ENCODE data around the gene SORBS2. TPM values are rescaled to one million over a fixed set of nuclear protein-coding genes. Genes with fewer than 3 reads are reported as not detected.

Gene SORBS2
- total RNA-seq, 1 experiment from 2014 or later: 9.7 TPM

DNA sequence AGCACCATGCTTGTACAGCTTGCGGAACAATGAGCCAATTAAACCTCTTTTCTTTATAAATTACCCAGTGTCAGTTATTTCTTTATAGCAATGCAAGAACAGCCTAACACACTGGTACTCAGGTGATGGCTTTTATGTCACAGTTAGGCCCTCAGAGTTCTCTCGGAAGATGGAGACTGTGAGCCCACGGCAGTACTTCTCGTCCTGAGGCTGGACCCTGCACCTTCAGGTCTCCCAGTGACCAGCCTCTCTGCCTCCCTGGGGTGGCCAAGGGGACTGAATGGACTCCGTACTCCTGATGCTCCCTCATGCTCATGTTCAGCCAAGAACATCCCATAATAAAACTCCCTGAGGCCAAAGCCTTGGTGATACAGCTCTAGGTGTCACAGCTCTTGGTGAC lies 251.7 kb downstream of the SORBS2 start:
- Histone ChIP-seq H3K27ac (ENCODE audit: insufficient read length, low read depth, low read length) (no peak overlapping the region), H3K4ac (ENCODE audit: low read depth, low read length) (no peak overlapping the region)
- H3K9me3 Mint-ChIP-seq: peaks cover 9 to 12% of the 10 kb centered on the region in 2 experiments; a peak in 3 of 5 replicates

More for the DNA sequence above, 251.7 kb downstream of the SORBS2 start:
- H3K14ac ChIP-seq (ENCODE audit: insufficient read depth, low read length): no peak overlapping the region
- H3K9me3 ChIP-seq (ENCODE audit: control insufficient read depth, low read depth, low read length): no peaks in the 10 kb centered on the region
- H4K8ac ChIP-seq (replicated peaks; ENCODE audit: insufficient read length, low read depth, low read length): no peak overlapping the region
- no peaks in the 10 kb centered on the region for H3K79me1 ChIP-seq (ENCODE audit: insufficient read depth, low read depth, low read length, poor library complexity, severe bottlenecking)
- no peaks in the 10 kb centered on the region for H4K20me1 ChIP-seq (ENCODE audit: control insufficient read depth, insufficient read depth, insufficient read length)
- H2BK5ac ChIP-seq (ENCODE audit: insufficient read length, low read length): no peak overlapping the region
- no peak overlapping the region for H3K18ac ChIP-seq (ENCODE audit: insufficient read length, low read depth, low read length)
- Mint-ChIP-seq H3K27me3 (ENCODE audit: low read depth) (peaks cover 3% of the 10 kb centered on the region; the same call in 1 of the 2 replicates), H3K4me3 (no peak overlapping the region), H3K27ac (peak overlapping the region in 2 of 3 experiments; percentile 59 to 89; a peak in 4 of 7 replicates), H3K36me3 (ENCODE audit: insufficient read depth in 1 of 3, low read depth in 3 of 3) (peaks cover 6 to 30% (median 8%) of the 10 kb centered on the region in 3 experiments; a peak in 6 of 7 replicates), H3K4me1 (peaks cover 16 to 29% of the 10 kb centered on the region in 2 experiments)
- no peak overlapping the region for H2AK5ac ChIP-seq (ENCODE audit: insufficient read length, low read length)
- no CpG with 5 or more reads among the region's 5 CpGs for WGBS (ENCODE audit: extremely low coverage, insufficient read length, low lambda C conversion rate)
- H4K91ac ChIP-seq (ENCODE audit: insufficient read length, low read depth, low read length): no peak overlapping the region
- no peak for TF ChIP-seq CTCF (conservative IDR thresholded peaks at IDR 0.05)
- no peak overlapping the region for H2BK20ac ChIP-seq (ENCODE audit: low read depth, low read length, poor library complexity, severe bottlenecking)
- no peak overlapping the region for H2BK120ac ChIP-seq (ENCODE audit: low read depth, low read length, poor library complexity, severe bottlenecking)
- no peaks in the 10 kb centered on the region for H3K79me2 ChIP-seq (ENCODE audit: insufficient read depth, low read length)
- H3K27me3 ChIP-seq (ENCODE audit: insufficient read depth, low read length): no peaks in the 10 kb centered on the region
- no peaks in the 10 kb centered on the region; the same call in 1 of the 2 replicates for H3K4me1 ChIP-seq (ENCODE audit: insufficient read depth, low read length)
- H3K56ac ChIP-seq (ENCODE audit: insufficient read length, low read depth, low read length): no peak overlapping the region
- H2BK15ac ChIP-seq (ENCODE audit: low read depth, low read length): no peak overlapping the region
- DNase-seq: no peak
- no peak overlapping the region for H3K23ac ChIP-seq (ENCODE audit: insufficient read length, low read depth, low read length)
- H2BK12ac ChIP-seq (ENCODE audit: insufficient read length, low read depth, low read length): no peak overlapping the region
- no peak overlapping the region for H3K4me2 ChIP-seq (ENCODE audit: insufficient read depth, insufficient read length, low read length)
- H2AFZ ChIP-seq (ENCODE audit: low read length): no peak overlapping the region
- H4K5ac ChIP-seq (ENCODE audit: insufficient read length, low read depth, low read length): no peak overlapping the region
- no peaks in the 10 kb centered on the region for H3K23me2 ChIP-seq (ENCODE audit: insufficient read length, low read depth, low read length, poor library complexity, severe bottlenecking)
- H3K9ac ChIP-seq (ENCODE audit: extremely low read depth, insufficient read length, low read length): no peak overlapping the region
- no peak overlapping the region for H3T11ph ChIP-seq (ENCODE audit: low read length)
